T-helper 2 cell treated with Interferon-gamma antibody and Interleukin-4, amounts not matched to agents 5 μg/mL and 100 μg/mL, for 36 hours (primary cell): Measurements from ENCODE around the gene EYS.
"Not testable (repeated sequence)": the region's sequence is repeated elsewhere in the genome, so short reads cannot be mapped to it uniquely, and the experiment has no call there.

Experiments used
- DNase-seq: peaks from one replicate; pipeline ENCODE4 v3.0.0; 2021; ENCODE audit warnings: low spot score
- H3K27ac Mint-ChIP-seq: one replicate; pipeline ENCODE4 v1.8.0; 2021; ENCODE audit warnings: mild to moderate bottlenecking, mixed read lengths
- H3K27me3 Mint-ChIP-seq: one replicate; pipeline ENCODE4 v1.8.0; 2021; ENCODE audit warnings: low read depth, mixed read lengths
- H3K36me3 Mint-ChIP-seq: one replicate; pipeline ENCODE4 v1.8.0; 2021; ENCODE audit warnings: low read depth, mixed read lengths
- H3K4me1 Mint-ChIP-seq: one replicate; pipeline ENCODE4 v1.8.0; 2021; ENCODE audit warnings: low read depth, mixed read lengths
- H3K4me3 Mint-ChIP-seq: one replicate; pipeline ENCODE4 v1.8.0; 2022; ENCODE audit warnings: mild to moderate bottlenecking, moderate library complexity, mixed read lengths
- H3K9me3 Mint-ChIP-seq: one replicate; pipeline ENCODE4 v1.8.0; 2021; ENCODE audit warnings: mixed read lengths

The EYS gene

GRCh38 chr6:63806573-63806913 is 1900.5 kb downstream of the EYS start:
- H3K27me3 Mint-ChIP-seq: no peaks in the 10 kb centered on the region
- peaks cover 3% of the 10 kb centered on the region for H3K4me1 Mint-ChIP-seq
- no peak overlapping the region for H3K4me3 Mint-ChIP-seq
- DNase-seq: no peak
- no peak overlapping the region for H3K27ac Mint-ChIP-seq
- no peaks in the 10 kb centered on the region for H3K36me3 Mint-ChIP-seq
- H3K9me3 Mint-ChIP-seq: no peaks in the 10 kb centered on the region

GRCh38 chr6:63805808-63806572 is 1901.0 kb downstream of the EYS start:
- Mint-ChIP-seq H3K36me3 (no peaks in the 10 kb centered on the region), H3K27ac (no peak overlapping the region), H3K9me3 (no peaks in the 10 kb centered on the region), H3K27me3 (no peaks in the 10 kb centered on the region), H3K4me3 (no peak overlapping the region), H3K4me1 (peaks cover 3% of the 10 kb centered on the region)
- no peak for DNase-seq

DNA sequence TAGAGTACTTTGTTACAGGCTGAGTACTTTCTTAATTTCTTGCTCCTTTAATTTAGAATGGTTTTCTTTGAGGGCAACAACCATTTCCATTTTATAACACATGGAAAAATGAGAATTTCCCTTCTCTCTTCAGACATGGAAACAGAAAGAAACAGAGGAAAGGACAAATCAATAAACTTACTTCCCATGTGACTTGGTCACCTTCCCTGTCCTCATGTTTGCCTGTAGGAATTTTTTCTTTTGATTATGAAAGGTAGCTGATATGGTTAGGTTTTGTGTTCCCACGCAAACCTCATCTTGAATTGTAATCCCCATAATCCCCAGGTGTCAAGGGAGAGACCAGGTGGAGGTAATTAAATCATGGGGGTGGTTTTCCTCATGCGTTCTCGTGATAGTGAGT is 1901.7 kb downstream of the EYS start:
- H3K9me3 Mint-ChIP-seq: no peaks in the 10 kb centered on the region
- H3K4me1 Mint-ChIP-seq: peaks cover 3% of the 10 kb centered on the region
- no peaks in the 10 kb centered on the region for H3K36me3 Mint-ChIP-seq
- no peaks in the 10 kb centered on the region for H3K27me3 Mint-ChIP-seq
- no peak for DNase-seq
- H3K4me3 Mint-ChIP-seq: no peak overlapping the region
- H3K27ac Mint-ChIP-seq: no peak overlapping the region

DNA sequence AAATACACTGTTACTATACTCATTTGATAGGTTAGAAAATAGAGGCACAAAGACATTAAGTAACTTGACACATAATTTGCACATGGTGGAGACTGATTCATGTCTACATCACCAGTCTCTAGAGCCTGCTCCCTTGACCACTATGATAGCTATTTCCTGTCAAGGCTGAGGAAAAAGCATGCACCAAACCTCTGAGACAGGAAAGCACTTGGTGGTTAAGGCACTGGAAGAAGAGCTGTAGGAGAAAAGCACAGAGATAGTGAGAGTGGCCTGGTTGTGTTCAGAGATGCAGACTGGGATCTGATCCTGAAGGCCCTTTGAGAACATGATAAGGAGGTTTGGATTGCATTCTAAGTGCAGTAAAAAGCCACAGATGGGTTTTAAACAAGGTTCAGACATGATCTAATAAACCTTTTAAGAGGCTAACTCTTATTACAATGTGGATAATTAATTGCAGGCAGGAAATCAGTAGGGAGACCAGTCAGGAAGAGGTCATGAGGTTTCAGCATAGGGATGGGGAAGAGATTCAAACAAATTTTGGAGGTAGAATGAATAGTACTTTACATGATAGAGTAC is 1902.6 kb downstream of the EYS start:
- no peaks in the 10 kb centered on the region for H3K36me3 Mint-ChIP-seq
- no peaks in the 10 kb centered on the region for H3K27me3 Mint-ChIP-seq
- DNase-seq: no peak
- H3K4me1 Mint-ChIP-seq: peaks cover 3% of the 10 kb centered on the region
- H3K4me3 Mint-ChIP-seq: no peak overlapping the region
- H3K9me3 Mint-ChIP-seq: no peaks in the 10 kb centered on the region
- no peak overlapping the region for H3K27ac Mint-ChIP-seq

GRCh38 chr6:63803371-63803770 is 1903.7 kb downstream of the EYS start:
- H3K27me3 Mint-ChIP-seq: no peaks in the 10 kb centered on the region
- no peaks in the 10 kb centered on the region for H3K36me3 Mint-ChIP-seq
- peaks cover 3% of the 10 kb centered on the region for H3K4me1 Mint-ChIP-seq
- H3K9me3 Mint-ChIP-seq: no peaks in the 10 kb centered on the region
- no peak for DNase-seq
- no peak overlapping the region for H3K27ac Mint-ChIP-seq
- H3K4me3 Mint-ChIP-seq: no peak overlapping the region

DNA sequence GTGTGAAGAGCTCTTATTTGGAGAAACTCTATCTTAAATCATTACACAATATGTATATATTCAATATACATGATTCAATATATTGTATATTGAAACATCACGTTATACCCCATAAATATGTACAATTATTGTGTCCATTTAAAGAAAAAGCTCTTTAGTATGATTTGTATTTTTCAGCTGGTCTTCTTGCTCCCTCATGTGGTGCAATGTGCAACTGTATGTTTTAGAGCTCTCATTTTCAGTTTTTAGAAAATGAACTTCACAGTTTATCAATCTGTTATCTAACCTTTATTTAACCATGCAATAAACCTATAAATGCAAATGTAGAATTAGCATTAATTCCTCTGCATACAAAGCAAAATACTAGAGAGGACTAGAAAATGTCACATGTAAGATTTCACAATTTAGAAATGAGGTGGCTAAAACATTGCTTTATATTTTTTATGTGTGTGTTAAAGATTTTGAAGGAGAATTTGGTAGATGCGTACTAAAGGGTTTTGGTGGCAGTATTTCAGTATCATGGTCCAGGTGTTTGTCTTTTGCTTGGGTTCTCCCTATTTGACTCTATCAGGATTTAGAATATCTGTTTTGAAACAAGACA is 1904.3 kb downstream of the EYS start:
- Mint-ChIP-seq H3K27me3 (no peaks in the 10 kb centered on the region), H3K36me3 (no peaks in the 10 kb centered on the region), H3K4me1 (peaks cover 3% of the 10 kb centered on the region), H3K4me3 (no peak overlapping the region), H3K27ac (no peak overlapping the region), H3K9me3 (no peaks in the 10 kb centered on the region)
- no peak for DNase-seq

- not testable (repeated sequence) for H3K27me3 Mint-ChIP-seq, H3K4me3 Mint-ChIP-seq, H3K36me3 Mint-ChIP-seq, H3K27ac Mint-ChIP-seq, H3K4me1 Mint-ChIP-seq, DNase-seq, H3K9me3 Mint-ChIP-seq
These were observed 1906.6 kb downstream of the EYS start for GRCh38 chr6:63800386-63800785.

GRCh38 chr6:63799813-63800212 is 1907.2 kb downstream of the EYS start:
- no peaks in the 10 kb centered on the region for H3K27me3 Mint-ChIP-seq
- H3K4me3 Mint-ChIP-seq: no peak overlapping the region
- no peak for DNase-seq
- no peaks in the 10 kb centered on the region for H3K9me3 Mint-ChIP-seq
- no peak overlapping the region for H3K27ac Mint-ChIP-seq
- no peaks in the 10 kb centered on the region for H3K4me1 Mint-ChIP-seq
- no peaks in the 10 kb centered on the region for H3K36me3 Mint-ChIP-seq

- H3K27me3 Mint-ChIP-seq: no peaks in the 10 kb centered on the region
- no peak for DNase-seq
- no peaks in the 10 kb centered on the region for H3K9me3 Mint-ChIP-seq
- no peak overlapping the region for H3K4me3 Mint-ChIP-seq
- H3K36me3 Mint-ChIP-seq: no peaks in the 10 kb centered on the region
- no peak overlapping the region for H3K27ac Mint-ChIP-seq
- H3K4me1 Mint-ChIP-seq: no peaks in the 10 kb centered on the region
These were observed 1907.7 kb downstream of the EYS start for GRCh38 chr6:63799313-63799712.

GRCh38 chr6:63798378-63798777 is 1908.6 kb downstream of the EYS start:
- no peaks in the 10 kb centered on the region for H3K27me3 Mint-ChIP-seq
- no peak overlapping the region for H3K27ac Mint-ChIP-seq
- H3K36me3 Mint-ChIP-seq: no peaks in the 10 kb centered on the region
- H3K4me3 Mint-ChIP-seq: no peak overlapping the region
- H3K4me1 Mint-ChIP-seq: no peaks in the 10 kb centered on the region
- H3K9me3 Mint-ChIP-seq: no peaks in the 10 kb centered on the region
- no peak for DNase-seq

GRCh38 chr6:63797721-63798120 is 1909.3 kb downstream of the EYS start:
- no peaks in the 10 kb centered on the region for H3K27me3 Mint-ChIP-seq
- no peaks in the 10 kb centered on the region for H3K4me1 Mint-ChIP-seq
- H3K36me3 Mint-ChIP-seq: no peaks in the 10 kb centered on the region
- no peaks in the 10 kb centered on the region for H3K9me3 Mint-ChIP-seq
- no peak overlapping the region for H3K4me3 Mint-ChIP-seq
- H3K27ac Mint-ChIP-seq: no peak overlapping the region
- no peak for DNase-seq

GRCh38 chr6:63795826-63796225 is 1911.2 kb downstream of the EYS start:
- Mint-ChIP-seq H3K27ac (no peak overlapping the region), H3K4me3 (no peak overlapping the region), H3K27me3 (no peaks in the 10 kb centered on the region)

GRCh38 chr6:63795006-63795405 is 1912.0 kb downstream of the EYS start:
- Mint-ChIP-seq H3K27me3 (no peaks in the 10 kb centered on the region), H3K9me3 (no peaks in the 10 kb centered on the region), H3K4me3 (no peak overlapping the region), H3K36me3 (no peaks in the 10 kb centered on the region), H3K4me1 (no peaks in the 10 kb centered on the region), H3K27ac (no peak overlapping the region)
- no peak for DNase-seq

More at GRCh38 chr6:63795826-63796225, 1911.2 kb downstream of the EYS start:
- DNase-seq: no peak
- no peaks in the 10 kb centered on the region for H3K9me3 Mint-ChIP-seq
- no peaks in the 10 kb centered on the region for H3K4me1 Mint-ChIP-seq
- no peaks in the 10 kb centered on the region for H3K36me3 Mint-ChIP-seq

DNA sequence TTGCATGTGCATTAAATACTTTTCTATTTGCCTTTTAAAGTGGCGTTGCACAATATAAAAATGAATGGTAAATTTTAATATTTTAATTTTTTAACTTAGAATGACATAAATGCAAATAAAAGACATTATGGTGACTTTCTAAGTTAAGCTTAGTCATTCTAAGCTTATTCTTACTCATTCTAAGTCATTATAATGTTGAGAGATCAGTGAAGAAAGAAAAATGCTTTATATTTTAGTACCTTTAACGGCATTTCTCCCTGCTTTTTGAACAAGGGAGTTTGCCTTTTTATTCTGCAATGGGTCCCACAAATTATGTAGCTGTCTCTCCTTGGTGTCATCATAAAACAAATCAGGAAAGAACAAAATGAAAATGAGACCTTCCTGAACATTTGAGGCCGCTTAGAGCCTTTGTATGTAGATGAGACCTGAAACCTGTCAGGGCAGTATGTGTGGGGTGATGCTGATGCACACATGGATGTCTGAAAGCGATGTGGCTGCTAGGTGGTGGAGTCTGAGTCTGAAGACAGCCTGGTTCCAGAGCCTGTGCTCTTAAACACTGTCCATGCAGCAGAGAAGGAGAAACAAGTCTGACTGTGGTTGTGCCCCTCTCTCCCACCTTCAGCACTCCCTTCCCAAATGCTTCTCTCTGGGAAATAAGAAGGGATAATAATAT is 1913.4 kb downstream of the EYS start:
- Mint-ChIP-seq H3K27ac (no peak overlapping the region), H3K36me3 (no peaks in the 10 kb centered on the region), H3K9me3 (no peaks in the 10 kb centered on the region), H3K4me1 (no peaks in the 10 kb centered on the region), H3K4me3 (no peak overlapping the region), H3K27me3 (no peaks in the 10 kb centered on the region)
- no peak for DNase-seq
